HCT116 (cell line): ENCODE data around the gene ABHD17B. TPM values are rescaled to one million over a fixed set of nuclear protein-coding genes. Genes with fewer than 3 reads are reported as not detected.
"Not testable (repeated sequence)": the region's sequence is repeated elsewhere in the genome, so short reads cannot be mapped to it uniquely, and the experiment has no call there.

ENCODE experiments used
- ATAC-seq: fragments of 200-7000 bp; cut with Tn5 transposase; 2 replicates; pipeline ENCODE4 v1.9.1; 2020; ENCODE audit warnings: mild to moderate bottlenecking, moderate library complexity
- BruUV-seq: library from RNA; stranded (reverse); fragments of 400-500 nt; replicated peaks from 2 replicates; lab custom pipeline; 2021; lab: Mats Ljungman, UMichigan
- CTCF ChIA-PET: fragments of 300-600 bp; sonication (Branson Sonifier 250); formaldehyde crosslinking; loops from one replicate; lab custom pipeline; 2021; ENCODE audit warnings: antibody characterized with exemption; lab: Charles Lee
- POLR2A ChIA-PET: fragments of 300-600, 350-600 bp; sonication (Branson Sonifier 250); formaldehyde crosslinking; loops from one replicate; lab custom pipeline; 2021; ENCODE audit warnings: antibody characterized with exemption; lab: Charles Lee
- RAD21 ChIA-PET, 2 experiments: fragments of 300-600 bp; sonication (Branson Sonifier 250); formaldehyde crosslinking; loops; one replicate each; lab custom pipeline; 2023; ENCODE audit warnings: low total read pairs in 2 of 2; ENCODE audit not compliant: uncharacterized antibody in 2 of 2, unreplicated experiment in 2 of 2, low non-redundant PET in 1 of 2; lab: Charles Lee
- DNase-seq: peaks from one replicate; pipeline ENCODE4 v3.0.0-alpha.2; 2010; ENCODE audit warnings: low read depth, low spot score
- H2AFZ ChIP-seq: fragments of 200-600 bp; shearing (Covaris generic), sonication (generic); 2 replicates; pipeline ENCODE4 v1.6.1; 2017; ENCODE audit warnings: low read depth, mixed run types, mixed read lengths, antibody characterized with exemption, low read length; ENCODE audit not compliant: poor library complexity, severe bottlenecking
- H3K27ac ChIP-seq: 2 replicates; pipeline ENCODE4 v1.5.1; 2012; ENCODE audit warnings: low read depth, low read length
- H3K27me3 ChIP-seq: fragments of 200-600 bp; sonication (generic); 2 replicates; pipeline ENCODE4 v1.6.1; 2016; ENCODE audit warnings: mixed run types, low read length, mixed read lengths; ENCODE audit not compliant: insufficient read depth
- H3K36me3 ChIP-seq, 2 experiments: fragments of 200-500 bp in 1 of 2; fragments of 200-600 bp in 1 of 2; sonication (Bioruptor generic) in 1 of 2; sonication (generic) in 1 of 2; 2 replicates each; pipeline versions ENCODE4 v1.5.1 to v1.6.1; 2014 to 2016; ENCODE audit warnings: low read length in 2 of 2, inconsistent platforms in 1 of 2, mixed read lengths in 1 of 2, mixed run types in 1 of 2; ENCODE audit not compliant: insufficient read depth in 2 of 2, control insufficient read depth in 1 of 2
- H3K4me1 ChIP-seq, 2 experiments: fragments of 200-600 bp in 1 of 2; sonication (generic) in 1 of 2; 2 replicates each; pipeline versions ENCODE4 v1.5.1 to v1.6.1; 2012 to 2017; ENCODE audit warnings: low read length in 2 of 2, inconsistent platforms in 1 of 2, mild to moderate bottlenecking in 1 of 2, mixed read lengths in 1 of 2, mixed run types in 1 of 2, moderate library complexity in 1 of 2; ENCODE audit not compliant: insufficient read depth in 2 of 2, control insufficient read depth in 1 of 2
- H3K4me2 ChIP-seq: fragments of 200-600 bp; sonication (generic); 2 replicates; pipeline ENCODE4 v1.6.1; 2017; ENCODE audit warnings: mixed run types, low read length, mixed read lengths
- H3K4me3 ChIP-seq, 2 experiments: fragments of 200-600 bp in 1 of 2; sonication (generic) in 1 of 2; replicated peaks in 1 of 2; 2 replicates each; pipeline ENCODE4 v1.5.1; 2011 to 2016; ENCODE audit warnings: low read length in 2 of 2, control low read depth in 1 of 2, low read depth in 1 of 2, mild to moderate bottlenecking in 1 of 2, mixed read lengths in 1 of 2, mixed run types in 1 of 2
- H3K79me2 ChIP-seq: fragments of 200-600 bp; sonication (generic); 2 replicates; pipeline ENCODE4 v1.6.1; 2017; ENCODE audit warnings: mild to moderate bottlenecking, mixed run types, low read length, moderate library complexity, mixed read lengths; ENCODE audit not compliant: insufficient read depth
- H3K9ac ChIP-seq: fragments of 200-600 bp; sonication (generic); 2 replicates; pipeline ENCODE4 v1.6.1; 2016; ENCODE audit warnings: low read length, mixed read lengths
- H3K9me2 ChIP-seq: fragments of 200-600 bp; sonication (generic), shearing (Covaris generic); 2 replicates; pipeline ENCODE4 v1.6.1; 2017; ENCODE audit warnings: mixed run types, mild to moderate bottlenecking, moderate library complexity; ENCODE audit not compliant: insufficient read depth
- H3K9me3 ChIP-seq, 2 experiments: fragments of 200-500 bp in 1 of 2; fragments of 200-600 bp in 1 of 2; sonication (Bioruptor generic) in 1 of 2; sonication (generic) in 1 of 2; 2 replicates each; pipeline ENCODE4 v1.6.1; 2014 to 2017; ENCODE audit warnings: low read length in 2 of 2, mixed read lengths in 2 of 2, inconsistent platforms in 1 of 2, low read depth in 1 of 2, mild to moderate bottlenecking in 1 of 2, mixed run types in 1 of 2, moderate library complexity in 1 of 2; ENCODE audit not compliant: control insufficient read depth in 1 of 2, insufficient read depth in 1 of 2
- H4K20me1 ChIP-seq: fragments of 200-600 bp; sonication (generic), shearing (Covaris generic); 2 replicates; pipeline ENCODE4 v1.6.1; 2017; ENCODE audit warnings: mixed run types, mild to moderate bottlenecking, moderate library complexity; ENCODE audit not compliant: insufficient read depth
- JUND ChIP-seq: IDR thresholded peaks from 2 replicates; pipeline ENCODE4 v1.6.1; 2012
- SIN3A ChIP-seq: IDR thresholded peaks from 2 replicates; pipeline ENCODE4 v1.6.1; 2012; ENCODE audit warnings: low read depth
- SP1 ChIP-seq: IDR thresholded peaks from 2 replicates; pipeline ENCODE4 v1.6.1; 2012; ENCODE audit warnings: low read depth
- ZNF274 ChIP-seq: fragments of 200-500 bp; sonication (Bioruptor generic); IDR thresholded peaks from 2 replicates; pipeline ENCODE4 v1.6.1; 2014; ENCODE audit warnings: mild to moderate bottlenecking, low read depth, low read length, inconsistent platforms
- intact Hi-C: fragments of 100-400 bp; cut with micrococcal nuclease; formaldehyde crosslinking; loops from 2 replicates; pipeline ENCODE4 v1.10.0; 2022
- total RNA-seq: library from RNA; stranded (reverse); gene quantifications from one replicate; pipeline ENCODE4 v1.2.1, GENCODE V29; 2021; ENCODE audit not compliant: unreplicated experiment

Gene ABHD17B
- total RNA-seq, 1 experiment from 2014 or later: 17.0 TPM

DNA sequence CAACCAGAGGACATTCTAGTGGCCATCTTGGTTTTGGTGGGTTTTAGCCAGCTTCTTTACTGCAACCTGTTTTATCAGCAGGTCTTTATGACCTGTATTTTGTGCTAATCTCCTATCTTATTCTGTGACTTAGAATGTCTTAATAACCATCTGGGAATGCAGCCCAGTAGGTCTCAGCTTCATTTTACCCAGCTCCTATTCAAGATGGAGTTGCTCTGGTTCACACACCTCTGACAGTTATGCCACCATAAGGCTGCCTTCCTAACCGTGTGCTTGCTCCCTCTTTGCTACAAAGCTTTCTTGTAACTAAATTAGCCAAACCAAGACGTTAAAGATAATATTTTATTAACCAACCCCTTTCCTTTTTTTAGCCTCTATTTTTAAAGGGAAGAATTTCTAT lies 43.7 kb upstream of the ABHD17B start:
- H3K27me3 ChIP-seq, ATAC-seq, H4K20me1 ChIP-seq, H3K79me2 ChIP-seq, CTCF ChIA-PET, H3K9ac ChIP-seq, H3K27ac ChIP-seq, H3K9me2 ChIP-seq, H3K36me3 ChIP-seq, DNase-seq, BruUV-seq, RAD21 ChIA-PET, H3K9me3 ChIP-seq, H2AFZ ChIP-seq, H3K4me2 ChIP-seq, H3K4me1 ChIP-seq, intact Hi-C loops, H3K4me3 ChIP-seq: not testable (repeated sequence)
- POLR2A ChIA-PET: interaction anchor here (1.5 kb wide), 1 partner anchor 43 kb away, joined by 3 read pairs; the partner anchor contains the start of genes ABHD17B and C9orf85

DNA sequence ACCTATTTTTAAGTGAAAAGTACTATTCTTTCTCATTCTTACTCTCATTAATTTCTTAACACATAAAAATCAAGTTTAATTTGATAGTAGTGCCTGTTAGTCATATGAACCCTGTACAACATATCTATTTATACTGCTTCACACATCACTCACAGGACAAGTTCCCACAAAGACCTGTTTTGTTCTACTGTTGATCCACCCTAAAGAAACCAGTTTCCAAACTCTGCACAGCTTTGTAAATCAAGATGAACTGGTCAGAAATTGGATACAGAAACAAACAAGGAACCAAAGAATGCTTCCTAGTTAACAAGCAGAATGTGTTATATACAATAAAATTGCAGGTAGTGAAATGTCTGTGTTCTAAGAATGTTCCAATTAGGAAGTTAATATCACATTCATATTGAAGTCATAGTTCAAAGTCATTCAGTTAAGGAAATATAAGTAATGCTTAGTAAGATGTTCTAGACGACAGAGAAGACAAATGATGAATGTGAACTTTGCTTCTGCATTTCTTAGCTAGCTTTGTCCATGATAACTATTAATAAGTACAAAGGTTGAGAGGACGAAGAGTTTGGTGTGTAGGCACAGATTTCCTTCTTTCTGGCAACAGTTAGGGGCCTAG lies 33.9 kb upstream of the ABHD17B start:
- H3K79me2 ChIP-seq: no peaks in the 10 kb centered on the region; the same call in none of the 2 replicates
- ATAC-seq: no peak; the same call in 1 of the 2 replicates
- POLR2A ChIA-PET: interaction anchor here (1.3 kb wide), 1 partner anchor 33 kb away, joined by 3 read pairs; the partner anchor contains the start of genes ABHD17B and C9orf85
- no peaks in the 10 kb centered on the region; the same call in 1 of the 2 replicates for H4K20me1 ChIP-seq
- peak; percentile 45; the same call in 1 of the 2 replicates for TF ChIP-seq SP1
- TF ChIP-seq ZNF274: no peak
- TF ChIP-seq SIN3A: no peak
- 0 out of 2 replicates have a peak, but pooled peaks have one; percentile 10 for TF ChIP-seq JUND
- TF ChIP-seq, all 23 proteins: peak for 2
- no peaks in the 10 kb centered on the region for H3K9me2 ChIP-seq
- peaks cover 0 to 3% of the 10 kb centered on the region in 2 experiments; a peak in 1 of 4 replicates for H3K36me3 ChIP-seq
- no peaks in the 10 kb centered on the region for H3K27me3 ChIP-seq
- intact Hi-C loops: no loop called here
- H3K4me2 ChIP-seq: peak overlapping the region; percentile 27
- H3K27ac ChIP-seq: no peak overlapping the region
- H2AFZ ChIP-seq: no peak overlapping the region
- peak; percentile 18 for DNase-seq
- ChIA-PET CTCF (no interaction called here), RAD21 (no interaction called here)
- no peak overlapping the region for H3K9ac ChIP-seq
- H3K4me3 ChIP-seq: no peak overlapping the region
- H3K4me1 ChIP-seq: peaks cover 0 to 18% of the 10 kb centered on the region in 2 experiments; a peak in 2 of 4 replicates
- BruUV-seq: no TSS peak
- H3K9me3 ChIP-seq: no peaks in the 10 kb centered on the region
